ENCODE measurements around the gene RBMS1.

The RBMS1 gene

GRCh38 chr2:160267022-160267421 lies 226.6 kb downstream of the RBMS1 start:
- in situ Hi-C loops (cut with MboI; ENCODE audit: low sequenced_read_pairs): no loop called here

GRCh38 chr2:160266037-160266551 lies 227.5 kb downstream of the RBMS1 start:
- in situ Hi-C loops (cut with MboI; ENCODE audit: low sequenced_read_pairs): no loop called here

GRCh38 chr2:160264308-160264707 lies 229.3 kb downstream of the RBMS1 start:
- in situ Hi-C loops (cut with MboI; ENCODE audit: low sequenced_read_pairs): no loop called here

GRCh38 chr2:160261732-160262131 lies 231.9 kb downstream of the RBMS1 start:
- in situ Hi-C loops (cut with MboI; ENCODE audit: low sequenced_read_pairs): no loop called here

- in situ Hi-C loops (cut with MboI; ENCODE audit: low sequenced_read_pairs): no loop called here
These were observed 235.2 kb downstream of the RBMS1 start for GRCh38 chr2:160258492-160258805.

GRCh38 chr2:160257743-160258491 lies 235.7 kb downstream of the RBMS1 start:
- in situ Hi-C loops (cut with MboI; ENCODE audit: low sequenced_read_pairs): no loop called here

- in situ Hi-C loops (cut with MboI; ENCODE audit: low sequenced_read_pairs): no loop called here
These were observed 236.4 kb downstream of the RBMS1 start for GRCh38 chr2:160257041-160257742.

GRCh38 chr2:160256507-160256906 lies 237.1 kb downstream of the RBMS1 start:
- in situ Hi-C loops (cut with MboI; ENCODE audit: low sequenced_read_pairs): no loop called here

GRCh38 chr2:160255408-160255807 lies 238.2 kb downstream of the RBMS1 start:
- in situ Hi-C loops (cut with MboI; ENCODE audit: low sequenced_read_pairs): no loop called here

GRCh38 chr2:160254189-160254762 lies 239.3 kb downstream of the RBMS1 start:
- in situ Hi-C loops (cut with MboI; ENCODE audit: low sequenced_read_pairs): no loop called here

- in situ Hi-C loops (cut with MboI; ENCODE audit: low sequenced_read_pairs): no loop called here
These were observed 240.0 kb downstream of the RBMS1 start for GRCh38 chr2:160253440-160254188.

- in situ Hi-C loops (cut with MboI; ENCODE audit: low sequenced_read_pairs): no loop called here
These were observed 240.7 kb downstream of the RBMS1 start for GRCh38 chr2:160252900-160253299.

GRCh38 chr2:160252278-160252887 lies 241.2 kb downstream of the RBMS1 start:
- in situ Hi-C loops (cut with MboI; ENCODE audit: low sequenced_read_pairs): no loop called here

- in situ Hi-C loops (cut with MboI; ENCODE audit: low sequenced_read_pairs): no loop called here
These were observed 242.0 kb downstream of the RBMS1 start for GRCh38 chr2:160251569-160251968.

GRCh38 chr2:160249876-160250275 lies 243.7 kb downstream of the RBMS1 start:
- in situ Hi-C loops (cut with MboI; ENCODE audit: low sequenced_read_pairs): no loop called here

GRCh38 chr2:160247296-160248035 lies 246.1 kb downstream of the RBMS1 start:
- in situ Hi-C loops (cut with MboI; ENCODE audit: low sequenced_read_pairs): no loop called here

- in situ Hi-C loops (cut with MboI; ENCODE audit: low sequenced_read_pairs): no loop called here
These were observed 247.3 kb downstream of the RBMS1 start for GRCh38 chr2:160246356-160246755.

- in situ Hi-C loops (cut with MboI; ENCODE audit: low sequenced_read_pairs): no loop called here
These were observed 247.9 kb downstream of the RBMS1 start for GRCh38 chr2:160245614-160246155.

GRCh38 chr2:160242893-160243564 lies 250.6 kb downstream of the RBMS1 start:
- in situ Hi-C loops (cut with MboI; ENCODE audit: low sequenced_read_pairs): no loop called here
